ENCODE results near the gene HMHB1.

DNA sequence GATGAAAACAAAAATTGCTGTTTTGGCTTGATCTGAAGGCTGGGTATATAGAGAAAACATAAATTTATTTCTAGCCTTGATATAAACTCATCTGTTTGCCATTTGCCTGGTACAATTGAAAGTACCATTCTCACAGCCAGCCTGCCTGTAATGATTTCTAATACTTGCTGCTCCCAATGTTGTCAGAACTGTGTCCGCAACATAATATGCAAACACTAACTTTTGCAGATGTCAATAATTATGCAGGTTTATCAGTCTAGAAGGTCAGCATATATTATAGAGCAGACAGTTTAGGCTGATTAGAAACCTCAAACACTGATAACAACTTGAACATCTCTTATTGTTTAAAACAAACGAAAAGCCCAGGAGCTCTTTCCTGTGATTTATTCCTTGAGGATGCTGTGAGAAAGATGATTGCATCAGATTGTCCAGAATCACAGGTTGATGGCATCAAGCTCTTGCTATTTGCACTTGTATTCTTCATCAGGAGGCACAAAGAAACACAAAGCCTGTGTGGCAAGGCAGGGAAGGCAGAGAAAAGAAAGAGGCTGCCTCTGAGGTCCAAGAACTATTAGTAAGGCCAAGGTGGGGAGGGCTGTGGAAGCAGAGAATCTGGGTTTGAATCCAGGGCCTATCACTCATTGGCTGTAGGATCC, 21.4 kb upstream of the HMHB1 start:
- TF ChIP-seq, protein P1, sequence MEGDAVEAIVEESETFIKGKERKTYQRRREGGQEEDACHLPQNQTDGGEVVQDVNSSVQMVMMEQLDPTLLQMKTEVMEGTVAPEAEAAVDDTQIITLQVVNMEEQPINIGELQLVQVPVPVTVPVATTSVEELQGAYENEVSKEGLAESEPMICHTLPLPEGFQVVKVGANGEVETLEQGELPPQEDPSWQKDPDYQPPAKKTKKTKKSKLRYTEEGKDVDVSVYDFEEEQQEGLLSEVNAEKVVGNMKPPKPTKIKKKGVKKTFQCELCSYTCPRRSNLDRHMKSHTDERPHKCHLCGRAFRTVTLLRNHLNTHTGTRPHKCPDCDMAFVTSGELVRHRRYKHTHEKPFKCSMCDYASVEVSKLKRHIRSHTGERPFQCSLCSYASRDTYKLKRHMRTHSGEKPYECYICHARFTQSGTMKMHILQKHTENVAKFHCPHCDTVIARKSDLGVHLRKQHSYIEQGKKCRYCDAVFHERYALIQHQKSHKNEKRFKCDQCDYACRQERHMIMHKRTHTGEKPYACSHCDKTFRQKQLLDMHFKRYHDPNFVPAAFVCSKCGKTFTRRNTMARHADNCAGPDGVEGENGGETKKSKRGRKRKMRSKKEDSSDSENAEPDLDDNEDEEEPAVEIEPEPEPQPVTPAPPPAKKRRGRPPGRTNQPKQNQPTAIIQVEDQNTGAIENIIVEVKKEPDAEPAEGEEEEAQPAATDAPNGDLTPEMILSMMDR (conservative IDR thresholded peaks at IDR 0.05): no peak
- no peak for TF ChIP-seq ZFX (IDR thresholded peaks at IDR 0.05)
